ENCODE measurements around the gene NDUFA13. TPM values are rescaled to one million over a fixed set of nuclear protein-coding genes. Genes with fewer than 3 reads are reported as not detected.

Gene NDUFA13
- total RNA-seq, 1 donor from 2014 or later = 342 TPM

DNA sequence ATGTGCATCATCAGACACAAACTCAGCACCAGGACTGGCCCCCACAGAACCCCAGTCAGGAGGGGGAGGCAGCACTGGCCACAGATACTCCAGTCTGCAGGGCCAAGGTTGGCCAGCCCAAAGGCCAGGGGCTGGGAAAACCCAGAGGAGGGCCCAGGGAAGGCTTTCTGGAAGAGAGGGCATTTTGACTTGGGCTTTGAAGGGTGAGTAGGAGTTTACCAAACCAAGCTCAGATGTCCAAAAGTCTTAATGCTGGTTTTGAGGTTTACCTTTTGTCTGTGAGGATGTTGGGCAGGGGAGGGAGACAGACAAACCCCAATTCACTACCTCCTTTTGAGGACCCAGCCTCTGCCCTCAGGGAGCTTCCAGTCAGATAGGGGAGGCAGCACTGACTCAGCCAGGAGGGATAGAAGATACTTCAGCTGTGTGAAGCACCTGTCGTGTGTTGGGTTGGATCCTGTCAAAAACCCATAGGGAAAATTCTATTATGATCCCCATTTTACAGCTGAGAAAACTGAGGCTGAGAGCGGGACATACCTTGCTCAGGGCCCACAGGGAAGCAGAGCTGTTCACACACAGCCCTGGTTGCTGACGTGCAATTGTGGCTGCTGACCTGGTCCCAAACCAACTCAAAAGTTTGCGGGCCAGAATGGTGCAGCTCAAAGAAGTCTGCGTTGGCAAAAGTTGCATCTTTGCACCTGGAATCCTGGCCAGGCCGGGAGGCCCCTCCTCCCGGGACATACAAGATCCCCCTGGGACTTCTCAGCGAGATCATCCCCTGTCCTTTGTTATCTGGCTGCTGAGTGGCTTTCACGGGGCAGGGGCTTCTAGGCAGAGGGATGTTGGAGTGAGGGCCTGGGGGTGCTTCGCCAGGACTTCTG, 35.2 kb downstream of the NDUFA13 start:
- no peak for DNase-seq (ENCODE audit: low spot score in 2 of 2, unreplicated experiment in 2 of 2)
- Mint-ChIP-seq H3K9me3 (no peaks in the 10 kb centered on the region), H3K36me3 (no peaks in the 10 kb centered on the region), H3K27ac (peak overlapping the region; percentile 39), H3K4me3 (no peak overlapping the region), H3K4me1 (peaks cover 20% of the 10 kb centered on the region), H3K27me3 (ENCODE audit: low read depth) (no peaks in the 10 kb centered on the region)
- no peak for TF ChIP-seq CTCF (IDR thresholded peaks at IDR 0.05; ENCODE audit: unreplicated experiment)

DNA sequence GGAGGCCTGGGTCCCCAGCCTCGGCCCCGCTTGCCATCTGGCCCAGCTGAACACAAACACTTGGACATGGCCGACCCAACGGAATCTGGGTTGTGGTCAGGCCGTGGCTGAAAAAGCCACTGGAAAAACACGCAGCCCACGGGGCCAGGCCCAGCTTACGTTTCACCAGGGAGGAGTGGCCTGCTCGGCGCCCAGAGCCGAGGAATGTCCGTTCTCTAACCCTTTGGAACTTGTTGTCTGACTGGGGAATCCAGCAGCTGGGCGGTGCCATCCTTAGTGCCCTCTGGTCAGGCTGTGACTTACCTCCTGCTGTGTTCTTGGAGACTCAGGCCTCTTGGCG, 35.8 kb downstream of the NDUFA13 start:
- no peak for TF ChIP-seq CTCF (IDR thresholded peaks at IDR 0.05; ENCODE audit: unreplicated experiment)
- DNase-seq (ENCODE audit: low spot score in 2 of 2, unreplicated experiment in 2 of 2) = no peak
- H3K27ac Mint-ChIP-seq = no peak overlapping the region
- peaks cover 20% of the 10 kb centered on the region for H3K4me1 Mint-ChIP-seq
- H3K9me3 Mint-ChIP-seq = no peaks in the 10 kb centered on the region
- H3K36me3 Mint-ChIP-seq = no peaks in the 10 kb centered on the region
- no peak overlapping the region for H3K4me3 Mint-ChIP-seq
- H3K27me3 Mint-ChIP-seq (ENCODE audit: low read depth) = no peaks in the 10 kb centered on the region

- Mint-ChIP-seq H3K9me3 (no peaks in the 10 kb centered on the region), H3K4me1 (peaks cover 20% of the 10 kb centered on the region), H3K27ac (no peak overlapping the region), H3K27me3 (ENCODE audit: low read depth) (no peaks in the 10 kb centered on the region), H3K4me3 (no peak overlapping the region), H3K36me3 (no peaks in the 10 kb centered on the region)
- TF ChIP-seq CTCF (IDR thresholded peaks at IDR 0.05; ENCODE audit: unreplicated experiment) = peak; percentile 72
- DNase-seq (ENCODE audit: low spot score in 2 of 2, unreplicated experiment in 2 of 2) = peak in 1 of 2 experiments; percentile 61
These were observed 36.8 kb downstream of the NDUFA13 start for GRCh38 chr19:19552798-19553197.

GRCh38 chr19:19553670-19554069, 37.6 kb downstream of the NDUFA13 start:
- Mint-ChIP-seq H3K4me3 (no peak overlapping the region), H3K27me3 (ENCODE audit: low read depth) (no peaks in the 10 kb centered on the region), H3K9me3 (no peaks in the 10 kb centered on the region), H3K27ac (no peak overlapping the region), H3K4me1 (peaks cover 19% of the 10 kb centered on the region), H3K36me3 (no peaks in the 10 kb centered on the region)
- no peak for TF ChIP-seq CTCF (IDR thresholded peaks at IDR 0.05; ENCODE audit: unreplicated experiment)
- DNase-seq (ENCODE audit: low spot score in 2 of 2, unreplicated experiment in 2 of 2) = no peak

- Mint-ChIP-seq H3K9me3 (no peaks in the 10 kb centered on the region), H3K4me1 (peaks cover 15% of the 10 kb centered on the region), H3K4me3 (no peak overlapping the region), H3K27ac (no peak overlapping the region), H3K27me3 (ENCODE audit: low read depth) (no peaks in the 10 kb centered on the region), H3K36me3 (no peaks in the 10 kb centered on the region)
- TF ChIP-seq CTCF (IDR thresholded peaks at IDR 0.05; ENCODE audit: unreplicated experiment) = peak; percentile 72
- no peak for DNase-seq (ENCODE audit: low spot score in 2 of 2, unreplicated experiment in 2 of 2)
These were observed 38.3 kb downstream of the NDUFA13 start for GRCh38 chr19:19554074-19555023.

Measured in mesothelial cell of epicardium (in vitro differentiated cells).